HUES6 (cell line): ENCODE measurements around the gene PIGT.

Experiments used
- H3K27ac ChIP-seq: 2 replicates; pipeline ENCODE4 v1.7.0; 2013; ENCODE audit warnings: low read depth, mild to moderate bottlenecking, low read length, inconsistent platforms
- H3K27me3 ChIP-seq: 2 replicates; pipeline ENCODE4 v1.6.1; 2013; ENCODE audit warnings: low read length; ENCODE audit not compliant: control insufficient read depth, insufficient read depth
- H3K36me3 ChIP-seq: 2 replicates; pipeline ENCODE4 v1.6.1; 2013; ENCODE audit warnings: low read length; ENCODE audit not compliant: control insufficient read depth, insufficient read depth
- H3K4me1 ChIP-seq: 2 replicates; pipeline ENCODE4 v1.6.1; 2013; ENCODE audit warnings: low read length; ENCODE audit not compliant: control insufficient read depth, insufficient read depth
- H3K4me3 ChIP-seq: 2 replicates; pipeline ENCODE4 v1.5.1; 2013; ENCODE audit warnings: low read depth, low read length
- H3K9ac ChIP-seq: one replicate; pipeline ENCODE4 v1.6.1; 2013; ENCODE audit warnings: mild to moderate bottlenecking, low read length
- H3K9me3 ChIP-seq: 2 replicates; pipeline ENCODE4 v1.6.1; 2013; ENCODE audit warnings: low read depth, low read length; ENCODE audit not compliant: control insufficient read depth, insufficient read depth

The PIGT gene

DNA sequence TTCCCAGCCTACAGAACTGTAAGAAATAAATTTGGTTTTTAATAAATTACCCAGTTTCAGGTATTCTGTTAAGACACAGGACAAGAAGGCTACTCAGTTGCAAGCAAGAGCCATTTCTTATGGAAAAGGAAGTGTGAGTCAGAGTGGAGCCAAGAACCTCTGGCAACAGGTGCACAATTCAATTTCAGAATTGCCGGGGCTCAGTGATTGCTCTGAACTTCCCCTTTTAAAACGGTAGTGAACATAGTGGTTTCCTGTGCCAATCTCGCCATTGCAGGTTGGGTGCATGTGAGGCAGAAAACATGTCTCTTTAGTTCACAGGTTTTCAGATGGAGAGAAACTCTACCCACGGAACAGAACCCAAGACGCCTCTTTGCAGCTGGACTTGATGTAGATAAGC is 16.4 kb downstream of the PIGT start:
- Histone ChIP-seq H3K27ac (no peak overlapping the region), H3K9ac (no peak overlapping the region), H3K9me3 (no peaks in the 10 kb centered on the region), H3K4me1 (no peaks in the 10 kb centered on the region), H3K4me3 (no peak overlapping the region), H3K36me3 (peaks cover 3% of the 10 kb centered on the region), H3K27me3 (peaks cover 8% of the 10 kb centered on the region)

DNA sequence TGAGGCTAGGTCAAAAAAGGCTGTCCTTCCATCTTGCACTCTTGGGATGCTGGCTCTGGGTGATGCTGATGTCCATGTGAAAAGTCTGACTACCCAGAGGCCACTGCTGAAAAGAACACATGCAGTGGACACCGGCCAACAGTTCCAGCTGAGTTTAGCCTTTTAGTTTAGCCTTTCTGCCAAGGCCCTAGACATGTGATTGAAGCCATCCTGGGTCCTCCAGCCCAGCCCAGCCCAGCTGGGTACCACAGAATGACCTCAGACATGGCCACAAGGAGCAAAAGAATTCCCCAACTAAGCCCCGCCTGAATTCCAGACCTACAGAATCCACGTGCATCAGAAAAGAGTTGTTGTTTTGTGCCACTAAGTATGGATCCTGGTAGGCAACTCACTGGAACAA is 17.4 kb downstream of the PIGT start:
- Histone ChIP-seq H3K27me3 (peaks cover 8% of the 10 kb centered on the region), H3K4me3 (no peak overlapping the region), H3K4me1 (no peaks in the 10 kb centered on the region), H3K36me3 (no peaks in the 10 kb centered on the region; the same call in 1 of the 2 replicates), H3K9ac (no peak overlapping the region), H3K27ac (no peak overlapping the region), H3K9me3 (no peaks in the 10 kb centered on the region)

DNA sequence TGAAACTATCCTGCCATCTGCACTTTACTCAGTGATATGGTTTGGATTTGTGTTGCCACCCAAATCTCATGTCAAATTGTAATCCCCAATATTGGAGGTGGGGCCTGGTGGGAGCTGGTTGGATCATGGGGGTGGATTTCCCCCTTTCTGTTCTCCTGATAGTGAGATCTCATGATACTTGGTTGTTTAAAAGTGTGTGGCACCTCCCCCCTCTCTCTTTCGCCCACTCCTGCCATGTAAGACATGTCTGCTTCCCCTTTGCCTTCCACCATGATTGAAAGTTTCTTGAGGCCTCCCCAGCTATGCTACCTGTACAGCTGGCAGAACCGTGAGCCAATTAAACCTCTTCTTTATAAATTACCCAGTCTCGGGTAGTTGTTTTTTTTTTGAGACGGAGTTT is 18.0 kb downstream of the PIGT start:
- Histone ChIP-seq H3K27ac (no peak overlapping the region), H3K4me1 (no peaks in the 10 kb centered on the region), H3K4me3 (no peak overlapping the region), H3K36me3 (no peaks in the 10 kb centered on the region; the same call in 1 of the 2 replicates), H3K27me3 (peaks cover 8% of the 10 kb centered on the region), H3K9me3 (no peaks in the 10 kb centered on the region), H3K9ac (no peak overlapping the region)

DNA sequence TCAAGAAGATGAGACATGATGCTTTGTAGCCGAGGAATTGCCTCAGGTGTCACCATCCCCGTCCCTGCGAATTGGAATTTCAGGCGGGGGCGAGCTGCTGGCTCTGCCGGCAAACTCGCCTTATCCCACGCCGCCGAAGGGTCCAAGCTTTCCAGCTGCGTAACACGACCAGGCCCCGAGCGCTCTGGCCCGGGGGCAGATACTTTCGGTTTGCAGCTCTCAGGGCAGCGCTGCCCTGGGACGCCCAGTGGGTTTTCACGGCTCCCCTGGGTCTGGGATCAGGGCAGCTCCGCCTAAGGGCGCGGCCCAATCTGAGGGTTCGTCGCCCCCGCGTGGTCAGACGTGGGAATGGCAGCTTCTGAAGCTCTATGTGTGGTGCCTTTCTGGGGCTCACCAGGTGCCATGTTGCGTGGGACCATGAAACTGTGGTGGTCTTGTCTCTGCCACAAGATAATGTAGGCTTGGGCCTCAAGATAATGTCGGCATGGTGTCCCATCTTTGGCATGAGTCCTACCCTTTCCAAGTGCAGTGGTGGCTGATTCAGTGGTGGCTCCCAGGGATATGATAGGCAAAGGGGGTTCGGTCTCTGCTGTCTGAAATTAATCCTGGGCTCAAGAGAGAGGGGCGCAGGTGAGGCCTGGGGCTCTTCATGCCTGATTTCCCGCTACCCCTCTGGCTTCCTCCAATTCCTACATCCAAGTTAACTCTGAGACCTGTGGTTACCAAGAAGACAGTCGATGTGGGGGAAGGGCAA is 21.0 kb downstream of the PIGT start:
- Histone ChIP-seq H3K9me3 (no peaks in the 10 kb centered on the region), H3K27ac (no peak overlapping the region)

DNA sequence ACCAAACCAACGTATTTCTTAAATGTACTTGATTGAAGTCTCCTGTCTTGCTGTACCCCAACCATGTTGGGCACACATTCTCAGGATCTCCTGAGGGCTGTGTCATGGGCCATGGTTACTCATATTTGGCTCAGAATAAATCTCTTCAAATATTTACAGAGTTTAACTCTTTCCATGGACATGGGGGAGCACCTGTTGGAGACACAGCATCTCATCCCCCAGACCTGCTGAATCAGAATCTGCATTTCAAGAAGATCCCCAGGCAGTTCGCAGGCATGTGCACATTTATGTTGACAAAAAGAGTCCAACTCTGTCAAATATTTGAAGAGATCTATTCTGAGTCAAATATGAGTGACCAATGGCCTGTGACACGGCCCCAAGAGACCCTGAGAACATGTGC is 24.5 kb downstream of the PIGT start:
- no peak overlapping the region for H3K27ac ChIP-seq

More for the DNA sequence above, 21.0 kb downstream of the PIGT start:
- Histone ChIP-seq H3K36me3 (no peaks in the 10 kb centered on the region), H3K4me1 (peaks cover 9% of the 10 kb centered on the region; the same call in 1 of the 2 replicates), H3K27me3 (peaks cover 8% of the 10 kb centered on the region), H3K9ac (no peak overlapping the region), H3K4me3 (peak overlapping the region; percentile 65)

DNA sequence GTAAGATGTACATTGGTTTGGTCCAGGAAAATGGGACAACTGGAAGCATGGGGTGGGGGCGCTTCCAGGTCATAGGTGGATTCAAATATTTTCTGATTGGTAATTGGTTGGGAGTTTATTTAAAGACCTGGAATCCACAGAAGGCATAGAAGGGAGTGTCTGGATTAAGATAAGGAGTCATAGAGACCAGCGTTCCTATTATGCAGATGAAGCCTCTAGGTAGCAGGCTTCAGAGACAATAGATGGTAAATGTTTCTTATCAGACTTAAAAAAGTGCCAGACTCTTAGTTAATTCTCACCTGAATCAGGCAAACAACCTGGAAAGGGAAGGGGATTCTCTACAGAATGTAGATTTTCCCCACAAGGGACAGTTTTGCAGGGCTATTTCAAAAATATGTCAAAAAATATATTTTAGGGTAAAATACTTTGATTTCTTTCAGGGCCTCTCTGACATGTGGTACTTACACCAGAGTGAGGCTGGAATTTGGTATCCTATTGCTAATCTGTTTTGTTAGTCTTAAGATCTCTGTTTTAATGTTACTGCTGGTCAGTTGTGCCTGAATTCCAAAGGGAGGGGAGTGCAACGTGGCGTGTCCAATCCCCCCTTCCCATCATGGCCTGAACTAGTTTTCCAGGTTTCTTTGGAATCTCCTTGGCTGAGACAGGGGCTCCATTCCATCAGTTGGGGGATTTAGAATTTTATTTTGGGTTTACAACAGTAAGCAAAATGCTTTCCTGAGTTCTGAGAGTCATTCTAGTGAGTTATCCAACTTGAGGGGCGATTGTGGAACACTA is 25.1 kb downstream of the PIGT start:
- H3K4me1 ChIP-seq: peaks cover 9% of the 10 kb centered on the region; the same call in 1 of the 2 replicates
- H3K27ac ChIP-seq: no peak overlapping the region

More for the DNA sequence above, 24.5 kb downstream of the PIGT start:
- H3K9ac ChIP-seq: no peak overlapping the region
- H3K9me3 ChIP-seq: no peaks in the 10 kb centered on the region
- peaks cover 8% of the 10 kb centered on the region for H3K27me3 ChIP-seq
- no peak overlapping the region for H3K4me3 ChIP-seq
- H3K36me3 ChIP-seq: no peaks in the 10 kb centered on the region
- peaks cover 9% of the 10 kb centered on the region; the same call in 1 of the 2 replicates for H3K4me1 ChIP-seq

DNA sequence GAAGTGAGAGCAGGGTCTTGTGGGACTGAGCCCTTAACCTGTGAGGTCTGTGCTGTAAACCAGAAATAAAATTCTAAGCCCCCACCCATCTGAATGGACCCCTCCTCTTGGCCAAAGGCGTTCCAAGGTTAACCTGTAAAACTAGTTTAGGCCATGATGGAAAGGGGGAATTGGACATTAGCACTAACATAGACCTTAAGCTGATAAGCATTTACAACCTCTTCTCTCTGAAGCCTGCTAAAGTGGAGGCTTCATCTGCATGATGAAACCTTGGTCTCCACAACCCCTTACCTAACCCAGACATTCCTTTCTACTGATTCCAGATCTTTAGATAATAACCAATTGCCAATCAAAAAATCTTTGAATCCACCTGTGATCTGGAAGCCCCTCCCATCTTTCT is 25.8 kb downstream of the PIGT start:
- no peak overlapping the region for H3K27ac ChIP-seq

More for the DNA sequence above, 25.1 kb downstream of the PIGT start:
- Histone ChIP-seq H3K27me3 (peaks cover 2% of the 10 kb centered on the region; the same call in 1 of the 2 replicates), H3K9me3 (no peaks in the 10 kb centered on the region), H3K36me3 (no peaks in the 10 kb centered on the region), H3K9ac (no peak overlapping the region), H3K4me3 (no peak overlapping the region)

DNA sequence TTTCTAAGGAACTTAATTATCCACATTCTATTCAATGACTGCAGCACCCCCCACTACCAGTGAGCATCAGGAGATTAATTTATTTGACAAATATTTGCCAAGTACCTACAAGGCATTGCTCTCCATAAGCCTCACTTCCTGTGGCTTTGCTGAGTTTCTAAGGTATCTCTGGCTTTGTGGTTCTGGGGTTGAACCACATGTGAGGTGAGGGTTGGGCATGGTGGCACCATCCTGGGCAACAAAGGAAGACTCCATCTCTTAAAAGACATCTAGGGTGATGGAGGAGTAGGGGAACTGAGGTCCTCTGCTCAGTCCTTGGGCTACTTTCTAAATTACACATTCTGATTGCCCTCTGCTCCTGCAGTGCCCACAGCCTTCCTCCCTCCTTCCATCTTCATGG is 28.1 kb downstream of the PIGT start:
- Histone ChIP-seq H3K36me3 (no peaks in the 10 kb centered on the region), H3K4me3 (no peak overlapping the region), H3K27ac (no peak overlapping the region), H3K27me3 (no peaks in the 10 kb centered on the region), H3K9me3 (no peaks in the 10 kb centered on the region), H3K4me1 (peaks cover 9% of the 10 kb centered on the region; the same call in 1 of the 2 replicates), H3K9ac (no peak overlapping the region)

More for the DNA sequence above, 25.8 kb downstream of the PIGT start:
- peaks cover 9% of the 10 kb centered on the region; the same call in 1 of the 2 replicates for H3K4me1 ChIP-seq
- H3K9ac ChIP-seq: no peak overlapping the region
- no peaks in the 10 kb centered on the region for H3K9me3 ChIP-seq
- no peaks in the 10 kb centered on the region for H3K36me3 ChIP-seq
- no peak overlapping the region for H3K4me3 ChIP-seq
- H3K27me3 ChIP-seq: no peaks in the 10 kb centered on the region

DNA sequence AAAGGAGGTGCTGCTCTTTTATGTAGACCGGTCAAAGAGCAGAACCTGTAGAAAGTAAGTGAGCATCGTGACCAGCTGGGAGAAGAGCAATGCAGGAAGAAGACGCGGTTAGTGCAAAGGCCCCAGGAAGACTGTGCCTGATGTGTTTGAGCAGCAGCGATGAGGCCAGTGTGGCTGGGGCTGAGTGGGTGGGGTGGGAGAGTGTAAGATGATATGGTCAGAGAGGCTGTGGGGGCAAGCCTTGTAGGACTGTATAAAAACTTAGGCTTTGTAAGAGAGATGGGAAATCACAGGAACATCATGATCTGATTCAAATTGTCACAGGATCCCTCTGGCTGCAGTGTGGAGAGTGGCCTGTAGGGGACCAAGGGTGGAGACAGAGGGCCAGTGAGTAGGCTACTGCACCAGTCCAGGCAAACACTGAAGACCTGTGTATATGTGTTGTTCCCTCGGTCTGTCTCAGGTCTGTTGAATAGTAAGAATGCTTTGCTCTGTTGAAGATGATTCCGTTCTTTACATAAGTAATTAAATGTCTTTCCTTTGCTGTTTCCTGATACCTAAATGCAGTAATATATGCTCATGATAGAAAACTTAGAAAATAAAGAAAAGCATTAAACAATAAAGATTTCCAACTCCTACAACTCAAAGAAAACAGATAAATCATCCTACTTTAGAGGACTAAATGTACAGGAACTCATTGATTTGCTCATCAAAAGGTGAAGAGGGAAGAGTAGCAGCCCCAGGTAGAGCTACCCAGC is 30.0 kb downstream of the PIGT start:
- Histone ChIP-seq H3K27me3 (no peaks in the 10 kb centered on the region), H3K36me3 (no peaks in the 10 kb centered on the region), H3K9ac (no peak overlapping the region), H3K9me3 (no peaks in the 10 kb centered on the region), H3K27ac (no peak overlapping the region), H3K4me1 (peaks cover 11% of the 10 kb centered on the region), H3K4me3 (no peak overlapping the region)

DNA sequence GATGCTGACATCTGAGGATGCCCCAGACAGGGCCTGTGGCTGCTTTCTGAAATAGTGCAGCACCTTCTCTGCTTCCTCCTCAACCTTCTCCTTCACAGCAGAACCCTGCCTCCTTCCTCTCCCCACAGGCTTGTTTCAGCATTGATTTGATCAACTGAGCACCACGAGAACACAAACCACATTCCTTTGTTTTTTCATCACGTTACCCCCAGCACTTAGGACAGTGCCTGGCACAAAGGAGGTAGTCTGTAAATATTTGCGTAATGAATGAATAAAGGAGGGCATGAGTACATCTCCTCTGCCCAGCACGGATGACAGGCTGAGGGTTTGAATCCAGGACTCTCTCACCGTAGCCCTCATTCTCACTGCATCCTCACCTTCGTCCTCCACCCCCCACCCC is 32.3 kb downstream of the PIGT start:
- Histone ChIP-seq H3K9me3 (no peaks in the 10 kb centered on the region), H3K27ac (no peak overlapping the region), H3K36me3 (no peaks in the 10 kb centered on the region), H3K4me1 (peaks cover 5% of the 10 kb centered on the region; the same call in 1 of the 2 replicates), H3K9ac (no peak overlapping the region), H3K27me3 (no peaks in the 10 kb centered on the region), H3K4me3 (no peak overlapping the region)
